ENCODE results near the gene WDR45. TPM values are rescaled to one million over a fixed set of nuclear protein-coding genes. Genes with fewer than 3 reads are reported as not detected.

WDR45 gene

DNA sequence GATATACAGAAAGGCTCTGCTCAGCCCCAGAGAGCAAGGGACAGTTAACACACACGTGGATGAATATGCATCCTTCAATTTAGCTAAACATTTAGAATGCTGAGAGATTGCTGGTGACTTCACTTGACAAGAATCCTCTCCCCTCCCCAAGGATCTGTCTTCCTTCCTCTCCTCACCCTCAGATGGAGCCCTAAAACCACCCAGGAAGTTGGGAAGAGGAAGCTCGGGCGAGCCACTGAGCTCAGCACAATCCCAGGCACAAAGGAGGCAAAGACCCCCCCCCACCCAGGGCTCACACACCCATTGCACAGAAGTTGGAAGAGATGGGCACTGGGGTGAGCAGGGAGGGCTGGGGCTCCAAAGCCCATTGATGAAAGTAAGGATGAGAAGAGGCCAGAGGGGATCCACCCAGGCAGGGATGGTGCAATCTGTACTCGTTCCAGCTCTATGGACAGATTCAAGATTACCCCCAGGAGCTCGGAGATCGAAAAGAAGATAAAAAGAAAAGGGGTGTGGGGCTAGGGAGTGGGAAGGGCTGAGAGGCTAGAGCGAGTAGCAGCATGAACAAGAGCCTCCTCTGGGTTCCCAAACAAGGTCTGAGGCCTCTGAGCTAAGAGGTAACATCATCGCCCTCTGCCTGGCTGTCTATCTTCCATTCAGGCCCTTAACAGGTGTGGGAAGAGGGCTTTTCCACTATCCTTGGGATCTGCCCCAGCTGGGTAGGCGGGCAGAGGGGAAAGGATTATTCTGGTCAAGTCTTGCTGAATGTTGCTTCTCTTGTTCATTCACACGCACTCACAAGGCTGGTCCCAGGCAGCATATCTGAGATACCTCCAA lies 37.7 kb downstream of the WDR45 start:
- H3K4me2 ChIP-seq (ENCODE audit: low read length): peak overlapping the region; percentile 83
- H3K9ac ChIP-seq (ENCODE audit: low read depth, low read length): peak overlapping the region; percentile 97
- no peaks in the 10 kb centered on the region for H3K9me3 ChIP-seq (replicated peaks; ENCODE audit: low read length)
- no peaks in the 10 kb centered on the region for H3K27me3 ChIP-seq (ENCODE audit: control insufficient read depth, insufficient read depth, low read length)
- peak overlapping the region; percentile 72 for H3K4me3 ChIP-seq (ENCODE audit: low read length)
- peaks cover 24% of the 10 kb centered on the region for H3K4me1 ChIP-seq (ENCODE audit: control insufficient read depth, insufficient read depth, low read length)
- peaks cover 25% of the 10 kb centered on the region for H3K36me3 ChIP-seq (ENCODE audit: insufficient read depth, low read length)

DNA sequence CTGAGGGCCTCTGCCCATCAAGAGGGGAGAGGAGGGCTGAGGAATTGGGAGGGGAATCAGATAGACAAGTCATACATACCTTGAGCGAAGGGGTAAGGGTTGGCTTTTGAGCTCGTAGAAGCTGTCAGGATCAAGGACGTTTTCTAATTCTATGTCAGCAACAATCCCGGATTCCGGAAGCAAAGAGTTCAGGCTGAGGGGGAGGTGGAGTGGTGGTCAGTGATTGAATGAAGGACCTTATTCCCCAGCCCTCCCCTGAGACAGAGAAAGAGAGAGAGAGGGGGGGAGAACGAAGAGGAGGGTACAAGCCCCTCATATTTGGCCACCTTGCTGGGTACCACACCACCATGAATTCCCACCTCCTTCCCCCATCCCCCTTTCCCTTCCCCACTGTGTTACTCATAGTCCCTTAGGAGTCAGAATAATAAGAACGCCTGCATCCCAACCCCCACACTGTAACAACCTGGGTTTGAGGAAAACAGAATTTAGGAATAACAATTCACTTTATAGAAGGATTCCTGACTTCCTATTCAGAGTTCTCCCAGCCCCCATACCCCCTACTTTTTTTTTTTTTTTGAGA lies 39.2 kb downstream of the WDR45 start:
- peaks cover 24% of the 10 kb centered on the region for H3K4me1 ChIP-seq (ENCODE audit: control insufficient read depth, insufficient read depth, low read length)
- no peaks in the 10 kb centered on the region for H3K9me3 ChIP-seq (replicated peaks; ENCODE audit: low read length)
- H3K27me3 ChIP-seq (ENCODE audit: control insufficient read depth, insufficient read depth, low read length): no peaks in the 10 kb centered on the region
- H3K4me2 ChIP-seq (ENCODE audit: low read length): peak overlapping the region; percentile 83
- H3K36me3 ChIP-seq (ENCODE audit: insufficient read depth, low read length): peaks cover 31% of the 10 kb centered on the region
- H3K4me3 ChIP-seq (ENCODE audit: low read length): peak overlapping the region; percentile 72
- H3K9ac ChIP-seq (ENCODE audit: low read depth, low read length): peak overlapping the region; percentile 59

DNA sequence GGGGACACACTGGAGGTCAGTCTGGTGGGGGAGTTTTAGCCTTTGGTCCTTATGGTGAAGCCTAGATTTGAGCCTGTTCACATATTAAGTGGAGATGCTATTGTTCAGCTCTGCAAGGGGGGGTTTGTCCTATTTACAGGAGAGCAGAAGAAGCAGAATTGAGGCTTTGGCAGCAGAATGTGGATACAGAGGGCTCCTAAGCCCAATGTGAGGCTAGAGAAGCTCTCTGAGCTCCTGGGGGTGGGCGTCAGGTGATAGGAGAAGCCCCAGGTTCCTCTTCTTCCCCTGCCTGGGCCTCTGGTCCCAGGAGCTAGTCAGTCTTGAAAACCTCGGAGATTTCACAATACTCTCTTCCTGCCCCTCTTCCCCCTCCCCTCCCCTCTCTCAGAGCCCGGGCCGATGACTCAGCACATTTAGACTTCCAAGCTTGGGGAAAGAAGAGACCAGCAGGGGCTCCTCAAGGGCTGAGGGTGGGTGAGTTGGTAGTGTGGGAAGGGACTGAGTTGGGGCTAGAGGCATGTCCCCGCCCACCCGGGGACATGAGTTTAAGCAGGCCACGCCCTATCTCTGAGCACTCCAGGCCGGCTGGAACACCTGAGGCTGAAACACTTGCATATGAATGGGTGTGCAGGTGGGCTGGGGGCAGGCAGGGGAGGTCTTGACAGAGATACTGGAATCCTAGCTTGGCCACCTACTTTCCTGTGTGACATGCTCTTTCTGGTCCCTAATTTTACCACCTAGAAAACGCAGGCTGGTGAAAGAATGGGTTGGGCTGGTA lies 39.9 kb downstream of the WDR45 start:
- Histone ChIP-seq H3K4me3 (ENCODE audit: low read length) (peak overlapping the region; percentile 72), H3K4me1 (ENCODE audit: control insufficient read depth, insufficient read depth, low read length) (peaks cover 24% of the 10 kb centered on the region), H3K9me3 (replicated peaks; ENCODE audit: low read length) (no peaks in the 10 kb centered on the region), H3K36me3 (ENCODE audit: insufficient read depth, low read length) (peaks cover 31% of the 10 kb centered on the region), H3K9ac (ENCODE audit: low read depth, low read length) (peak overlapping the region; percentile 73), H3K4me2 (ENCODE audit: low read length) (peak overlapping the region; percentile 83), H3K27me3 (ENCODE audit: control insufficient read depth, insufficient read depth, low read length) (no peaks in the 10 kb centered on the region)

DNA sequence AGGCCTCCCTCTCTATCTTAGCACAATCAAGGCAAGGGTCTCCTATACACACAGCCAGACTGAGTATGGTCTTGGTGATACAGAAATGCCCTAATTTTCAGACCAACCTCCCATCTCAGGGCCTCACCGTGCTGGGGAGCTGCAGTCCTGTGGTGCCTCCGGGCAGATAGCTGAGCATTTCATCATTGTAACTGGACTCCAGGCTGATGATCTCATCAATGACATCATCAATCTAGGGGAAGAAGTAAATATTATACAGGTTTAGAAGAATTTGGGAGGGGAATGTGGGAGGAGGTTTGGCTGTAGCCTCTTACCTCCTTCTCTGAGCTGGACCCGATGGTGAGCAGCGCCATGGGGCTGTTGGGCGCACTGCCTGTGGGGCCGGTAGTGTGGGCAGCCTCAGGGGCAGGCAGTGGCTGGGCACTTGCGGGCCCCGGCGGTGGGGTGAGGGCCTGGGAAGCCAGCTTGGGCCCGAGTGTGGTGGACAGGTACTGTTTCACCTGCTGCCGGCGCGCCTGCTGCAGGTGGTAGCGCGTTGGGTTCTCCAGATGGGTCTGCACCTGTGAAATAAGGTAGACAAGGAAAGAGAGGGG lies 41.7 kb downstream of the WDR45 start:
- Histone ChIP-seq H3K27me3 (ENCODE audit: control insufficient read depth, insufficient read depth, low read length) (no peaks in the 10 kb centered on the region), H3K9me3 (replicated peaks; ENCODE audit: low read length) (no peaks in the 10 kb centered on the region), H3K9ac (ENCODE audit: low read depth, low read length) (no peak overlapping the region), H3K4me3 (ENCODE audit: low read length) (no peak overlapping the region), H3K4me1 (ENCODE audit: control insufficient read depth, insufficient read depth, low read length) (peaks cover 24% of the 10 kb centered on the region), H3K4me2 (ENCODE audit: low read length) (no peak overlapping the region), H3K36me3 (ENCODE audit: insufficient read depth, low read length) (peaks cover 49% of the 10 kb centered on the region)

DNA sequence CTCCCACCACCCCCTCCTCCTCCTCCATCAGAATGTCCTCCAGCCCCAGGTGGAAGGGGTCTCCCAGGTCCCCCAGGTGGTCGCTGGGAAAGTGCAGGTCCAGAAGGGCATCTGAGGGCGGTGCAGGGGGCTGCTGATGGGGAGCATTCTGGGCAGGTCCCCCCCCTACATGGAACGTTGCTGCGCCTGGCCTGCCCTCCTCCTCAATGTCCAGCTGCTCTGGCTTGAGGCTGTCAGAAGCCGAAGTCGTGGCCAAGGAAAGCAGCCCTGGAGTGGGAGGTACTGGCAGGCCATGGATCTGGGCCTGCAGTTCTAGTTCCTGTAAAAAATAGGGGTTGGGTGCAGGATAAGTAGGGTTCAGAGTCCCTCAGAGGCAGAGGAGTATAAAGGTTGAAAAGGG lies 49.4 kb downstream of the WDR45 start:
- Histone ChIP-seq H3K27me3 (ENCODE audit: control insufficient read depth, insufficient read depth, low read length) (no peaks in the 10 kb centered on the region), H3K4me2 (ENCODE audit: low read length) (no peak overlapping the region), H3K9ac (ENCODE audit: low read depth, low read length) (no peak overlapping the region), H3K36me3 (ENCODE audit: insufficient read depth, low read length) (peaks cover 41% of the 10 kb centered on the region), H3K4me3 (ENCODE audit: low read length) (no peak overlapping the region), H3K9me3 (replicated peaks; ENCODE audit: low read length) (no peaks in the 10 kb centered on the region), H3K4me1 (ENCODE audit: control insufficient read depth, insufficient read depth, low read length) (no peaks in the 10 kb centered on the region)

DNA sequence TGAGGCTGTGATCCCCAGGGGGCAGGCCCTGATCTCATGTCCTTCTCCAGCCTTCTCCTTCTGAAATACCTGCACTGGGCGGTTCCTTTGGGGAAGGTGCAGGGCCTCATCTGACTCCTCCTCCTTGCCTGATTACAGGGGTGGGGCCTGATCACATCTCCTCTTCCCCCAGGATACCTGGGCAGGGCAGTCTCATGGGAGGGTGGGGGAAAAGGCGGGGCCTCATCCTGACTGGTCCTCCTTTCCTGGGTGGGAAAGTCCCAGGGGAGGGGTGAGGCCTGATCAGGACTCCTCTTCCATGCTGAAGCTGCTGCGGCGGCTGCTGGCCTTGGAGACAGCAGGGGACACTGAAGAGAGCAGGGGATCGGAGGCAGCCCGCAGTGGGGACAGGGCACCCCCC lies 49.8 kb downstream of the WDR45 start:
- Histone ChIP-seq H3K4me3 (ENCODE audit: low read length) (no peak overlapping the region), H3K27me3 (ENCODE audit: control insufficient read depth, insufficient read depth, low read length) (no peaks in the 10 kb centered on the region), H3K4me1 (ENCODE audit: control insufficient read depth, insufficient read depth, low read length) (no peaks in the 10 kb centered on the region), H3K36me3 (ENCODE audit: insufficient read depth, low read length) (peaks cover 41% of the 10 kb centered on the region), H3K9ac (ENCODE audit: low read depth, low read length) (no peak overlapping the region), H3K9me3 (replicated peaks; ENCODE audit: low read length) (no peaks in the 10 kb centered on the region), H3K4me2 (ENCODE audit: low read length) (no peak overlapping the region)

Small RNAs within 50 kb of the gene (small RNA-seq; reads per million reads assigned to genes)
- not detected for gene RNU4-52P

Measured in skeletal muscle satellite cell (primary cell).